CD4-positive, alpha-beta T cell treated with Interferon alpha-2 for 1 hour (primary cell): ENCODE data around the gene CAPZA1.
A peak's percentile ranks its signal among the peaks of the same experiment; 100 is the strongest.

Source experiments
- DNase-seq, 2 donors: peaks; one replicate each; pipeline ENCODE4 v3.0.0-alpha.2; 2020 to 2022

Gene CAPZA1

GRCh38 chr1:112678605-112679004 lies 59.0 kb downstream of the CAPZA1 start:
- DNase-seq, result no peak

GRCh38 chr1:112685913-112686312 lies 66.3 kb downstream of the CAPZA1 start:
- no peak for DNase-seq

GRCh38 chr1:112686417-112686816 lies 66.8 kb downstream of the CAPZA1 start:
- no peak for DNase-seq

GRCh38 chr1:112686835-112687234 lies 67.2 kb downstream of the CAPZA1 start:
- no peak for DNase-seq

GRCh38 chr1:112687361-112687760 lies 67.7 kb downstream of the CAPZA1 start:
- DNase-seq, result no peak

- no peak for DNase-seq
These were observed 68.3 kb downstream of the CAPZA1 start for GRCh38 chr1:112687785-112688496.

- DNase-seq, result no peak
These were observed 69.2 kb downstream of the CAPZA1 start for GRCh38 chr1:112688781-112689193.

GRCh38 chr1:112689196-112689841 lies 69.7 kb downstream of the CAPZA1 start:
- DNase-seq, result no peak

GRCh38 chr1:112689842-112690237 lies 70.2 kb downstream of the CAPZA1 start:
- no peak for DNase-seq

- DNase-seq, result no peak
These were observed 73.0 kb downstream of the CAPZA1 start for GRCh38 chr1:112692681-112693080.

- DNase-seq, result no peak
These were observed 74.2 kb downstream of the CAPZA1 start for GRCh38 chr1:112693821-112694220.

- DNase-seq, result no peak
These were observed 74.8 kb downstream of the CAPZA1 start for GRCh38 chr1:112694363-112694929.

- DNase-seq, result no peak
These were observed 75.6 kb downstream of the CAPZA1 start for GRCh38 chr1:112695276-112695675.

- no peak for DNase-seq
These were observed 77.1 kb downstream of the CAPZA1 start for GRCh38 chr1:112696578-112697314.

- no peak for DNase-seq
These were observed 78.2 kb downstream of the CAPZA1 start for GRCh38 chr1:112697781-112698201.

GRCh38 chr1:112698366-112699310 lies 79.0 kb downstream of the CAPZA1 start:
- DNase-seq, result no peak

- DNase-seq, result no peak
These were observed 80.0 kb downstream of the CAPZA1 start for GRCh38 chr1:112699425-112700144.

GRCh38 chr1:112700290-112701226 lies 80.9 kb downstream of the CAPZA1 start:
- peak; percentile 74 to 81 for DNase-seq

GRCh38 chr1:112701227-112702066 lies 81.8 kb downstream of the CAPZA1 start:
- DNase-seq, result no peak

GRCh38 chr1:112702067-112702395 lies 82.4 kb downstream of the CAPZA1 start:
- DNase-seq, result no peak
